Fibroblast of the aortic adventitia (primary cell): Measurements from ENCODE around the gene FMN1. TPM values are rescaled to one million over a fixed set of nuclear protein-coding genes. Genes with fewer than 3 reads are reported as not detected.

Experiments used
- DNase-seq: peaks from one replicate; pipeline ENCODE4 v3.0.0-alpha.2; 2010; ENCODE audit warnings: low read depth
- H3K4me3 ChIP-seq: 2 replicates; pipeline ENCODE4 v1.5.1; 2011; ENCODE audit warnings: low read depth, mild to moderate bottlenecking, control low read depth, low read length, moderate library complexity
- total RNA-seq: library from RNA; depleted of rRNA; stranded (reverse); fragments of >200 nt; gene quantifications from 2 replicates; pipeline ENCODE4 v1.2.3, GENCODE V29; 2012; ENCODE audit warnings: low replicate concordance
- TF ChIP-seq, protein P1 (sequence below): IDR thresholded peaks from 2 replicates; pipeline ENCODE4 v1.5.1; 2011; ENCODE audit warnings: mild to moderate bottlenecking, low read length, control low read depth, inconsistent platforms; ENCODE audit not compliant: insufficient read depth

FMN1 gene
- total RNA-seq, 1 donor, result 1.1 TPM

DNA sequence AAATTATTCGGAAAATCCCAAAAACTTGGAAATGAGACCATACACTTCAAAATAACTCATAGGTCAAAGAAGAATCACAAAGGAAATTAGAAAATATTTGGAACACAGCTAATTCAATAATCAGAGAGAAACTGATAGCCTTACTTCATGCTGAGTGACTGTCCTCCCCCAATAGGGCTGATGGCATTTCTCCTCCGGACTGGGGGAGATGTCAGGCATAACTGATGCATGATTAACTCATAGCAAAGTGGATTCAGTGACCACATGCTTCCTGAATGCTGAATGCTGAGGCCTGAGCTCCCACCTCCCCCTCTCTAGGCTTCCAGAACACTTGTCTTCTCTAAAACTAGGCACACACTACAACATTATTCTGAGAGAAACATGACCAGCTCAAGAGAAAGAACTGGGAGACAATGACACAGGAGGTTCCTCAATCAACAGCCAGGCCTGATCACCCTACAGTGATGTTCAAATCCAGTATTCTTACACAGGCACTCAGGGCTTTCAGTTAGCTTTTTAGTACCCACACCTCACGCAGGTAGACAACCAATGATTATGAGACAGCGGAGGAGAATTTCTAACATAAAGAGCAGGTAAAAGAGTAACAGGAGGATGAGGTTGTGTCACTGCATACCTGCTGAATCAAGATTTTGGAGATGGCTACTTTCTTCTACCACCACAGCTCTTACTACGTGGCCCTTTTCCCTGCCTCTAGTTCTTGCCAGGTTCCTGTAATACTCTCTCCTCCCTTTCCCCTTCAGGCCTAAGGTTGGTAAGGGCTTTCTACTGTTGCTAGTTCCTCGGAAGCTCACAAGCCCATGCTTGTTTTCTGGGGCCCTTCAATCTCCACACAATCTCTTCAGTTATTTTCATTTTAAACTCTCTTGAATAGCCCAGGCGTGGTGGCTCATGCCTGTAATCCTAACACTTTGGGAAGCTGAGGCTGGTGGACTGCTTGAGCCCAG lies 96.1 kb downstream of the FMN1 start:
- peak; percentile 50 for DNase-seq
- no peak overlapping the region for H3K4me3 ChIP-seq
- TF ChIP-seq, protein P1, sequence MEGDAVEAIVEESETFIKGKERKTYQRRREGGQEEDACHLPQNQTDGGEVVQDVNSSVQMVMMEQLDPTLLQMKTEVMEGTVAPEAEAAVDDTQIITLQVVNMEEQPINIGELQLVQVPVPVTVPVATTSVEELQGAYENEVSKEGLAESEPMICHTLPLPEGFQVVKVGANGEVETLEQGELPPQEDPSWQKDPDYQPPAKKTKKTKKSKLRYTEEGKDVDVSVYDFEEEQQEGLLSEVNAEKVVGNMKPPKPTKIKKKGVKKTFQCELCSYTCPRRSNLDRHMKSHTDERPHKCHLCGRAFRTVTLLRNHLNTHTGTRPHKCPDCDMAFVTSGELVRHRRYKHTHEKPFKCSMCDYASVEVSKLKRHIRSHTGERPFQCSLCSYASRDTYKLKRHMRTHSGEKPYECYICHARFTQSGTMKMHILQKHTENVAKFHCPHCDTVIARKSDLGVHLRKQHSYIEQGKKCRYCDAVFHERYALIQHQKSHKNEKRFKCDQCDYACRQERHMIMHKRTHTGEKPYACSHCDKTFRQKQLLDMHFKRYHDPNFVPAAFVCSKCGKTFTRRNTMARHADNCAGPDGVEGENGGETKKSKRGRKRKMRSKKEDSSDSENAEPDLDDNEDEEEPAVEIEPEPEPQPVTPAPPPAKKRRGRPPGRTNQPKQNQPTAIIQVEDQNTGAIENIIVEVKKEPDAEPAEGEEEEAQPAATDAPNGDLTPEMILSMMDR, result no peak

DNA sequence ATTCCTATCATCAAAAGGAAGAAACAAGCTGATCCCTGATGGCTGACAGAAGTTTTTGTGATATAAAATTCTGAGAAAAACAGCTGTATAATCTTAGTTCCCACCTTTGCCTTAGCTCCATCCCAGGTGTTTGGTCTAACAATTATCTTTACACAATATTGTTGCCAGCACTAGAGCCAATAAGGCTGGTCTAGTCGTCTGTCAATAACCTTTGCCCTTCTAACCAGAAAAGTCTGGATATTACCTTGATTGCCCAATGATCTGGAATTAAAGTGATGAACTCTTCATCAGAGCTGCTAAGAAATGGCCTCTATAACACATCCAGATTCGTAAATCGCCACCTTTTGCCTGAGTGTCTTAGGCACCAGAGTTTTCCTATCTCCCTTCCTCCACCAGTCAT lies 98.4 kb downstream of the FMN1 start:
- no peak for DNase-seq
- TF ChIP-seq, protein P1, result no peak
- no peak overlapping the region for H3K4me3 ChIP-seq

DNA sequence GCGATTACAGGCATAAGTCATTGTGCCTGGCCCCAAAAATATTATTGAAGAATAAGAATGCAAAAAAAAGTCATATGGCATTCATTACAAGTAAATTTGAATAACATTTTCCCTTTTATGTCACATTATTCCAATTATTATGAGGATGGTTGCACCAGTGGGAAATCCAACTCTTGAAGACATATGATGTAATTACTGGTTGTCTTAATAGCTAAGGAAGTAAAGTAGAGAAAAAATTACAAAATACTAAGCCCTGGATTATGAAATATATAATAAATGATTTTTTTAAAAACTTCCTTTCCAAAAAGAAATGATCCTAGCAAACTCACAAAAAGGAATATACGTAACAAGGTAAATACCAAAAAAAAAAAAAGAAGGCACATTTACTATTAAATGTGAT lies 98.9 kb downstream of the FMN1 start:
- H3K4me3 ChIP-seq, result no peak overlapping the region
- TF ChIP-seq, protein P1, result no peak
- no peak for DNase-seq

DNA sequence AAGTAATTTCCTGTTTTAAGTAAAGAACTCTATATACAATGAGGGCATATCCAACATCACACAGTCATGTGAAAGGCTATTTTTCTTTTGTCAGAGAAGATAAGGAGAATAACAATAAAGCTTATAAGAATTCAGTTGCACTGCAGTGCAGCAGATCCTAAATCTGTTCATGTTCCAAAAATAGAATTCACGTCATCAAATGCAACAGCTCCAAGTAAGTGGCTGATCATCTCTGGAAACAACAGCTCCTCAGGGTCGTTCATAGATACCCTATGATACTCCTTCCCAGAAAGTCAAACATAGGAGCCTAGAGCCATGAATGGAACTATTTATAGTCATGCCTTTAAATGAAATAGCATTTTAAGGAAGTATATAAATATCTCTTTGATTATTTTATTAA lies 100.2 kb downstream of the FMN1 start:
- peak; percentile 84 for DNase-seq
- TF ChIP-seq, protein P1, result no peak
- no peak overlapping the region for H3K4me3 ChIP-seq

DNA sequence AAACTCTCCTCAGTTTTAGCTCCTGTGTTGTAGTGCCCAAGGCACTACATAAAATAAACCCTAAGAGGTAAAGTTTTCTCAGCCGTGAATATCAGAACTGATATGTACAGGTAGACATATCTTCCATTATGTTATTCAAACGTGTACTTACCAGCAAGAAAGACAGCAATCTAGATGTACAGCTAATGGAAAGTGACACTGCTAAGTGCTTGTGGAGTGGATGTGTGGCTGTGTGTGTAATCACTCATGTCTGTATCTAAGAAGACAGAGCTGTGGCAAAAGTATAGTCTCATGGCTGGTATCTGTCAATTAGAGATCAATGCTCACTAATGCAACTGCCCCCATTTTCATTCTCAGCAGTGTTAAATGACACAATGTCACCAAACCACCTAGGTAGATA lies 101.3 kb downstream of the FMN1 start:
- TF ChIP-seq, protein P1, result no peak
- DNase-seq, result no peak
- H3K4me3 ChIP-seq, result no peak overlapping the region

DNA sequence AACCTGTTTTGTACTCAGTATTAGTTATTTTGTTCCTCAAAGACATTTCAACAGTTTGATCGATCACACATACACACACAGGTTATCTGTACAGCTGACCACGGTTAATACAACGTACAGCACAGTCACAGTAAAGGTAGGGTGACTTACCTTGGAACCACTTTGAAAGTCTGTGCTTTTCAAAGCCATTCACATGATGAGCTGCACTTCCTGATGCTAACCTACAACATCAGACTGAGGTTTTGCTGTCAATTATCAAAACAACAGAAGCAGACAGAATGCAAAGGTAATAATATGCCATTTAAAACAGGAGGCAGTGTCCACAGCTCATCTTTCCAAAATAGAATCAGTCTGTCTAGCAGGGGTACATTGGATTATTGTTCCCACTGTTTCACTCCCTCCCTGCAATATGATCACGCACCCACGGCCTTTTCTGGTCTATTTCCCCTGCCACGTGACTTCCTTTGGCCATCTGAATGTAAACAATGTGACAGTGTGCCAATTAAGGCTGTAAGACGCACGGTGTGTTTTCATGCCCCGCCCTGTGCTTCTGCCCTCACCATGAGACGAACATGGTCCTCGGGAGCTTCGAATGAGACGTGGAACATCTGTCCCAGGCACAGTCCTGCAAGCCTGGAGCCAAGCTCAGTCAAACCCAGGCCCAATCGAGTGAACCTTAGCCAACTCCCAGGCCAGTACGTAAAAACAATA lies 102.4 kb downstream of the FMN1 start:
- no peak for DNase-seq
- TF ChIP-seq, protein P1, result no peak
- H3K4me3 ChIP-seq, result no peak overlapping the region
